Spleen (tissue), 11 donors: ENCODE data around the gene IFNA7. TPM values are rescaled to one million over a fixed set of nuclear protein-coding genes. Genes with fewer than 3 reads are reported as not detected.

Source experiments
- DNase-seq: peaks from one replicate; pipeline ENCODE4 v3.0.0-alpha.2; 2020
- H3K27ac ChIP-seq, 8 donors: fragments of 200-600 bp; sonication (generic) in 7 of 8; 1 replicate in 4 of 8; 2 replicates in 4 of 8; pipeline versions ENCODE4 v1.5.0 to v1.8.0; 2016 to 2021; ENCODE audit warnings: inconsistent platforms in 4 of 8, mild to moderate bottlenecking in 4 of 8, moderate library complexity in 1 of 8
- H3K27me3 ChIP-seq, 7 donors: fragments of 200-600 bp; sonication (generic) in 6 of 7; replicated peaks in 1 of 7; 1 replicate in 4 of 7; 2 replicates in 3 of 7; pipeline versions ENCODE4 v1.5.0 to v1.8.0; 2016 to 2021; ENCODE audit warnings: inconsistent platforms in 3 of 7, mild to moderate bottlenecking in 1 of 7
- H3K36me3 ChIP-seq, 6 donors: fragments of 200-600 bp; sonication (generic) in 5 of 6; 1 replicate in 4 of 6; 2 replicates in 2 of 6; pipeline versions ENCODE4 v1.5.0 to v1.8.0; 2016 to 2021; ENCODE audit warnings: inconsistent platforms in 2 of 6
- H3K4me1 ChIP-seq, 6 donors: fragments of 200-600 bp; sonication (generic) in 5 of 6; 1 replicate in 3 of 6; 2 replicates in 3 of 6; pipeline versions ENCODE4 v1.5.0 to v1.8.0; 2016 to 2021; ENCODE audit warnings: inconsistent platforms in 3 of 6
- H3K4me3 ChIP-seq, 8 donors: fragments of 200-600 bp; sonication (generic) in 7 of 8; 1 replicate in 4 of 8; 2 replicates in 4 of 8; pipeline versions ENCODE4 v1.5.0 to v1.8.0; 2016 to 2021; ENCODE audit warnings: inconsistent platforms in 4 of 8, mild to moderate bottlenecking in 4 of 8, moderate library complexity in 2 of 8
- H3K9me3 ChIP-seq, 8 donors: fragments of 200-600 bp; sonication (generic) in 7 of 8; 1 replicate in 4 of 8; 2 replicates in 4 of 8; pipeline versions ENCODE4 v1.5.0 to v1.8.0; 2016 to 2021; ENCODE audit warnings: inconsistent platforms in 4 of 8
- CTCF ChIP-seq, 11 experiments: fragments of 200-600 bp in 7 of 11; fragments of 450-650 bp in 4 of 11; sonication (generic) in 4 of 11; IDR thresholded peaks in 8 of 11; conservative IDR thresholded peaks in 3 of 11; 1 replicate in 7 of 11; 2 replicates in 4 of 11; pipeline versions ENCODE4 v1.4.0 to v1.8.0; 2016 to 2021; ENCODE audit warnings: antibody characterized with exemption in 11 of 11, inconsistent platforms in 4 of 11, mild to moderate bottlenecking in 1 of 11
- POLR2A ChIP-seq, 3 donors: fragments of 450-650 bp; IDR thresholded peaks; one replicate each; pipeline ENCODE4 v1.5.1; 2017; ENCODE audit warnings: antibody characterized with exemption in 3 of 3, mild to moderate bottlenecking in 1 of 3
- POLR2AphosphoS5 ChIP-seq, 3 donors: sonication (generic); formaldehyde crosslinking; IDR thresholded peaks; one replicate each; pipeline ENCODE4 v1.5.1; 2017; ENCODE audit warnings: antibody characterized with exemption in 3 of 3
- WGBS, 5 donors: extraction: QIAGEN DNeasy Blood & Tissue Kit in 3 of 5; methylation state at CpG; one replicate each; pipeline versions ENCODE4 v1.1.5 to v1.1.7; 2013 to 2018; 5-methylcytosine and 5-hydroxymethylcytosine counted together
- intact Hi-C: fragments of 100-400 bp; cut with DNase I; formaldehyde crosslinking; loops from one replicate; pipeline ENCODE4 v1.15.0; 2023; ENCODE audit warnings: low total_unique reads
- polyA plus RNA-seq, 3 donors: library from polyadenylated mRNA; stranded (reverse); fragments of 200-250 nt; gene quantifications; one replicate each; pipeline ENCODE4 v1.2.1, GENCODE V29; 2013
- total RNA-seq, 7 donors: library from RNA; depleted of rRNA in 3 of 7; stranded (reverse); fragments of >200 nt in 3 of 7; fragmentation: NEBNext Ultra II Directional in 4 of 7; extraction: Animal tissue kit (Norgen Biotek cat#: 25700) in 4 of 7; gene quantifications; one replicate each; pipeline versions ENCODE4 v1.1.0 to v1.2.1, GENCODE V29; 2016 to 2021
- donor health status: healthy with polysubstance abuse.
- donor health status: DM: no; HTN: no; CAD: no; lungs with moderate emphysema.
- donor health status: DM: no; HTN: no; CAD: no.
- donor health status: Bipolar disorder and iron deficiency.
- donor health status: healthy.
- donor health status: DM: no; HTN: no; CAD: no.
- donor health status: DM: yes; HTN: yes; CAD: no.

Gene IFNA7
- total and polyA plus RNA-seq, 10 donors: not detected

DNA sequence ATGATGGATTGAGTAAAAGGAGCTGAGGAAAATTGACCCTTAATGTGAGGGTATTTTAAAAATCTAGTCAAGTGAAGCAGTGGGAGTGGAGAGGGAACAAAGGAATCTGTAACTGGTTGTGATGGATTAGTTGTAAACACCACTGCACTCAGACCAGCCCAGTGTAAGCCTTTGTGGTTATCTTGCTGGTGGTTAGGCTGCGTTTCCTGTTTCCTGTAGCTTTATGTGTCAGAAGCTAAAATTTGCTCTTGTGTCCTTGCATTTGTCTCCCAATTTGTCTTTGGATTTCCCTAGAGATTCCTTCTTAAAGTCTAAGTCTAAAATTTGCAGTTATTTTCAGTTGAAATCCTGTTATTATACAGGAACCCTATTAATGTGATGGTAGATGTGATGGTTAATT lies 41.8 kb downstream of the IFNA7 start:
- WGBS, 5 donors: 0% methylated on average over 1 of the region's 1 CpG
- intact Hi-C loops: no loop called here
- no peak for DNase-seq
- no peaks in the 10 kb centered on the region for H3K36me3 ChIP-seq
- no peaks in the 10 kb centered on the region for H3K27me3 ChIP-seq
- TF ChIP-seq POLR2A (IDR thresholded peaks at IDR 0.05) (no peak), CTCF (IDR thresholded peaks at IDR 0.05 in 8 of 11, conservative IDR thresholded peaks at IDR 0.05 in 3 of 11) (no peak), POLR2AphosphoS5 (IDR thresholded peaks at IDR 0.05) (no peak)
- H3K9me3 ChIP-seq: peaks cover 0 to 13% (median 0%) of the 10 kb centered on the region in 8 donors
- H3K4me3 ChIP-seq: no peak overlapping the region
- H3K4me1 ChIP-seq: peaks cover 0 to 19% (median 9%) of the 10 kb centered on the region in 6 donors
- peak overlapping the region in 1 of 8 donors; percentile 11 for H3K27ac ChIP-seq

DNA sequence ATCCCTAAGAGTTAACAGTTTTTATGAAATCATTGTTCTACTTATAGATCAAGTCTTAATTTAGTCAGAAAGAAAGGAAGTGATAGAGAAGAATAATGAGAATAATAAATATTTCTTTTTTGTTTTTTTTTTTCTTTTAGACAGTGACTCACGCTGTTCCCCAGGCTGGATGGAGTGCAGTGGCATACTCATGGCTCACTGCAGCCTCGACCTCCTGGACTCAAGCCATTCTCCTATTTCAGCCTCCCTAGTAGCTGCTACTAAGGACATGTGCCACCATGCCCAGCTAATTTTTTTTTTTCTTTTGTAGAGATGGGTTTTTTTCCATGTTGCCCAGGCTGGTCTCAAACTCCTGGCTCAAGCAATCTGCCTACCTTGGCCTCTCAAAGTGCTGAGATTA lies 46.5 kb downstream of the IFNA7 start:
- no peak overlapping the region for H3K27ac ChIP-seq
- TF ChIP-seq CTCF (IDR thresholded peaks at IDR 0.05 in 8 of 11, conservative IDR thresholded peaks at IDR 0.05 in 3 of 11) (no peak), POLR2AphosphoS5 (IDR thresholded peaks at IDR 0.05) (no peak), POLR2A (IDR thresholded peaks at IDR 0.05) (no peak)
- no peak for DNase-seq
- H3K36me3 ChIP-seq: no peaks in the 10 kb centered on the region
- no peak overlapping the region for H3K4me3 ChIP-seq
- intact Hi-C loops: no loop called here
- H3K4me1 ChIP-seq: peaks cover 0 to 26% (median 16%) of the 10 kb centered on the region in 6 donors
- peaks cover 0 to 13% (median 0%) of the 10 kb centered on the region in 8 donors for H3K9me3 ChIP-seq
- 79 to 85% (median 80%) methylated on average over 2 of the region's 2 CpGs for WGBS, 5 donors
- no peaks in the 10 kb centered on the region for H3K27me3 ChIP-seq

GRCh38 chr9:21154018-21154608 lies 47.9 kb downstream of the IFNA7 start:
- Histone ChIP-seq H3K4me1 (peaks cover 0 to 15% (median 8%) of the 10 kb centered on the region in 6 donors), H3K36me3 (no peaks in the 10 kb centered on the region), H3K4me3 (peak overlapping the region in 1 of 8 donors; percentile 18), H3K9me3 (peaks cover 0 to 13% (median under 1%) of the 10 kb centered on the region in 8 donors), H3K27me3 (no peaks in the 10 kb centered on the region), H3K27ac (peak overlapping the region in 2 of 8 donors; percentile 6 to 20)
- 5 to 15% (median 7%) methylated on average over 3 of the region's 3 CpGs for WGBS, 5 donors
- intact Hi-C loops: no loop called here
- DNase-seq: no peak
- no peak for TF ChIP-seq POLR2A (IDR thresholded peaks at IDR 0.05)
- peak in 4 of 11 experiments; percentile 11 to 37 (median 26) for TF ChIP-seq CTCF (IDR thresholded peaks at IDR 0.05 in 8 of 11, conservative IDR thresholded peaks at IDR 0.05 in 3 of 11)
- no peak for TF ChIP-seq POLR2AphosphoS5 (IDR thresholded peaks at IDR 0.05)

DNA sequence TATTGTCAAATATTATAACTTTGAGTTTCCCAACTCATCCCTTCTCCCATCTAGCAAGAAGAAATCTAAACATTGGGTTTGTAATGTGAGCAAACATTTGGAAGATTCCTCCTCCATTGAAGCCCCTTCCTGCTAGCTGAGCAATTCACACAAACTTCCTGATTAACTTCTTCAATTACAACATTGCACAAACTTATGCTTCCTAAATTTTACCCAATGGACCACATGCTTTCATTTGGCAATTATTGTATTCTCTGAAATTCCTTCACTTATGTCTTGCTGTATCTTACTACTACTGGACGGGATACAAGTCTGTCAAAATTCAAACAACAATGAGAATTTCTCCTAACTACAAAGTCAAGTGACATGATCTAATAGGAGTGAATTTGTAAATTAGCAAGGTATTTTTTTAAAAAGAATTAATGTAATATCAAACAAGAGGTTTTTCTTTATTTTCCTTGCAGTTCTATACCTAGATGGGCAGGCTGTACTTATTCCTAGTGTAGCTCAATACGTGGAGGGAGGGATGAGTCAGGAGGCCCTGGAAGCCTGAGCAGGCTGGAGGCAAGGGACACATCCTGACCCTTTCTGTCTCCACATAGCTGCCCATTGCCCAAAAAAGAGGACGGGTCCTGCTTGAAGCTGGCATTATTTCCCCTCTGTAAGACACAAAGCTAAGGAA lies 48.5 kb downstream of the IFNA7 start:
- WGBS, 5 donors: 25 to 46% (median 33%) methylated on average over 3 of the region's 3 CpGs

More for the DNA sequence above, 48.5 kb downstream of the IFNA7 start:
- H3K36me3 ChIP-seq: no peaks in the 10 kb centered on the region
- peak overlapping the region in 2 of 8 donors; percentile 6 to 20 for H3K27ac ChIP-seq
- H3K4me1 ChIP-seq: peaks cover 0 to 15% (median 8%) of the 10 kb centered on the region in 6 donors
- TF ChIP-seq CTCF (IDR thresholded peaks at IDR 0.05 in 8 of 11, conservative IDR thresholded peaks at IDR 0.05 in 3 of 11): no peak
- no peak for TF ChIP-seq POLR2AphosphoS5 (IDR thresholded peaks at IDR 0.05)
- no peak for TF ChIP-seq POLR2A (IDR thresholded peaks at IDR 0.05)
- peak overlapping the region in 1 of 8 donors; percentile 18 for H3K4me3 ChIP-seq
- peaks cover 0 to 18% (median 6%) of the 10 kb centered on the region in 8 donors for H3K9me3 ChIP-seq
- no peak for DNase-seq
- H3K27me3 ChIP-seq: no peaks in the 10 kb centered on the region
- intact Hi-C loops: no loop called here
